Gastroesophageal sphincter (tissue), 4 donors: ENCODE measurements around the gene MSANTD7. TPM values are rescaled to one million over a fixed set of nuclear protein-coding genes. Genes with fewer than 3 reads are reported as not detected.
"Not testable (repeated sequence)": the region's sequence is repeated elsewhere in the genome, so short reads cannot be mapped to it uniquely, and the experiment has no call there.

Experiments used
- ATAC-seq: fragments of 150-250 bp; one replicate; pipeline ENCODE4 v1.9.1; 2016; ENCODE audit warnings: mild to moderate bottlenecking, moderate library complexity
- H3K27ac ChIP-seq, 4 donors: fragments of 200-600 bp; sonication (generic) in 3 of 4; 1 replicate in 3 of 4; 2 replicates in 1 of 4; pipeline ENCODE4 v1.5.1; 2016 to 2019
- H3K27me3 ChIP-seq: fragments of 200-600 bp; sonication (generic); one replicate; pipeline ENCODE4 v1.5.1; 2019
- H3K36me3 ChIP-seq, 2 donors: fragments of 200-600 bp; sonication (generic); one replicate each; pipeline ENCODE4 v1.5.1; 2019; ENCODE audit warnings: control low read depth in 1 of 2
- H3K4me1 ChIP-seq, 3 donors: fragments of 200-600 bp; sonication (generic); 1 replicate in 2 of 3; 2 replicates in 1 of 3; pipeline ENCODE4 v1.5.1; 2016 to 2019; ENCODE audit warnings: control low read depth in 2 of 3
- H3K4me3 ChIP-seq, 2 donors: fragments of 200-600 bp; sonication (generic); one replicate each; pipeline ENCODE4 v1.5.1; 2019; ENCODE audit warnings: mild to moderate bottlenecking in 1 of 2, moderate library complexity in 1 of 2
- H3K9me3 ChIP-seq, 3 donors: fragments of 200-600 bp; sonication (generic); one replicate each; pipeline ENCODE4 v1.5.1; 2017 to 2019; ENCODE audit warnings: control low read depth in 2 of 3
- CTCF ChIP-seq, 4 experiments: fragments of 200-600 bp in 2 of 4; fragments of 450-650 bp in 2 of 4; sonication (generic) in 1 of 4; IDR thresholded peaks; one replicate each; pipeline ENCODE4 v1.5.1; 2017 to 2019; ENCODE audit warnings: antibody characterized with exemption in 4 of 4, mild to moderate bottlenecking in 2 of 4, moderate library complexity in 2 of 4
- EP300 ChIP-seq: sonication (generic); formaldehyde crosslinking; IDR thresholded peaks from one replicate; pipeline ENCODE4 v1.6.1; 2017; ENCODE audit warnings: antibody characterized with exemption, mild to moderate bottlenecking
- POLR2A ChIP-seq, 2 donors: fragments of 450-650 bp; IDR thresholded peaks; one replicate each; pipeline ENCODE4 v1.6.1; 2017; ENCODE audit warnings: antibody characterized with exemption in 2 of 2, mild to moderate bottlenecking in 2 of 2, moderate library complexity in 1 of 2
- POLR2AphosphoS5 ChIP-seq: sonication (generic); formaldehyde crosslinking; IDR thresholded peaks from one replicate; pipeline ENCODE4 v1.6.1; 2017; ENCODE audit warnings: antibody characterized with exemption
- WGBS, 2 donors: methylation state at CpG; one replicate each; pipeline ENCODE4 v1.1.5; 2018; ENCODE audit warnings: low coverage in 1 of 2; 5-methylcytosine and 5-hydroxymethylcytosine counted together
- total RNA-seq, 4 donors: library from RNA; depleted of rRNA; stranded (reverse); fragments of >200 nt; gene quantifications; one replicate each; pipeline ENCODE4 v1.1.0, GENCODE V29; 2016

MSANTD7 gene
- total RNA-seq, 4 donors from 2014 or later: 8.2 to 15.5 (median 11.6) TPM

GRCh38 chr10:14806318-14806717 lies 31.8 kb upstream of the MSANTD7 start:
- Histone ChIP-seq H3K4me3 (no peak overlapping the region), H3K4me1 (no peaks in the 10 kb centered on the region), H3K9me3 (no peaks in the 10 kb centered on the region), H3K27ac (no peak overlapping the region), H3K36me3 (no peaks in the 10 kb centered on the region), H3K27me3 (no peaks in the 10 kb centered on the region)
- 63 to 66% methylated on average over 3 of the region's 3 CpGs for WGBS, 2 donors
- TF ChIP-seq EP300 (no peak), POLR2AphosphoS5 (no peak), POLR2A (IDR thresholded peaks at IDR 0.05) (no peak), CTCF (IDR thresholded peaks at IDR 0.05) (no peak)
- ATAC-seq: no peak

- no peaks in the 10 kb centered on the region for H3K36me3 ChIP-seq
- no peaks in the 10 kb centered on the region for H3K27me3 ChIP-seq
- no peak for ATAC-seq
- no peak overlapping the region for H3K4me3 ChIP-seq
- no peaks in the 10 kb centered on the region for H3K9me3 ChIP-seq
- H3K27ac ChIP-seq: no peak overlapping the region
- TF ChIP-seq POLR2AphosphoS5: no peak
- no peak for TF ChIP-seq EP300
- no peak for TF ChIP-seq CTCF (IDR thresholded peaks at IDR 0.05)
- no peaks in the 10 kb centered on the region for H3K4me1 ChIP-seq
- 70 to 80% methylated on average over 4 to 9 of the region's 9 CpGs for WGBS, 2 donors
Measured at GRCh38 chr10:14810969-14811953, 26.8 kb upstream of the MSANTD7 start.

- H3K27ac ChIP-seq: no peak overlapping the region
- no peak for TF ChIP-seq POLR2AphosphoS5
- TF ChIP-seq POLR2A (IDR thresholded peaks at IDR 0.05): no peak
- no peak for TF ChIP-seq CTCF (IDR thresholded peaks at IDR 0.05)
- no peak for TF ChIP-seq EP300
- 94 to 97% methylated on average over 2 to 3 of the region's 3 CpGs for WGBS, 2 donors
- no peaks in the 10 kb centered on the region for H3K9me3 ChIP-seq
- no peaks in the 10 kb centered on the region for H3K27me3 ChIP-seq
- ATAC-seq: no peak
- H3K4me3 ChIP-seq: no peak overlapping the region
- no peaks in the 10 kb centered on the region for H3K36me3 ChIP-seq
- H3K4me1 ChIP-seq: no peaks in the 10 kb centered on the region
Measured at GRCh38 chr10:14812271-14812670, 25.8 kb upstream of the MSANTD7 start.

GRCh38 chr10:14815681-14816080 lies 22.4 kb upstream of the MSANTD7 start:
- TF ChIP-seq POLR2AphosphoS5 (no peak), POLR2A (IDR thresholded peaks at IDR 0.05) (no peak), EP300 (no peak), CTCF (IDR thresholded peaks at IDR 0.05) (no peak)
- Histone ChIP-seq H3K27me3 (no peaks in the 10 kb centered on the region), H3K9me3 (no peaks in the 10 kb centered on the region), H3K27ac (no peak overlapping the region), H3K4me3 (no peak overlapping the region), H3K36me3 (no peaks in the 10 kb centered on the region), H3K4me1 (no peaks in the 10 kb centered on the region)
- WGBS, 2 donors: 88% methylated on average over 2 to 5 of the region's 6 CpGs
- no peak for ATAC-seq

- not testable (repeated sequence) for H3K27ac ChIP-seq, ATAC-seq, H3K4me3 ChIP-seq, H3K27me3 ChIP-seq, H3K9me3 ChIP-seq, H3K4me1 ChIP-seq, H3K36me3 ChIP-seq
- WGBS, 2 donors: 89 to 100% methylated on average over 2 to 6 of the region's 7 CpGs
Measured at GRCh38 chr10:14816717-14817116, 21.4 kb upstream of the MSANTD7 start.
